Measurements from ENCODE around the gene SORCS1. TPM values are rescaled to one million over a fixed set of nuclear protein-coding genes. Genes with fewer than 3 reads are reported as not detected.

The SORCS1 gene
- total RNA-seq, 1 experiment from 2014 or later: not detected

GRCh38 chr10:106992055-106992454, 172.5 kb downstream of the SORCS1 start:
- DNase-seq (ENCODE audit: low read depth): no peak

GRCh38 chr10:106991091-106991490, 173.4 kb downstream of the SORCS1 start:
- no peak for DNase-seq (ENCODE audit: low read depth)

GRCh38 chr10:106987362-106987761, 177.1 kb downstream of the SORCS1 start:
- DNase-seq (ENCODE audit: low read depth): no peak

GRCh38 chr10:106982268-106982667, 182.2 kb downstream of the SORCS1 start:
- DNase-seq (ENCODE audit: low read depth): no peak

- no peak for DNase-seq (ENCODE audit: low read depth)
These were observed 182.9 kb downstream of the SORCS1 start for GRCh38 chr10:106981452-106982075.

- no peak for DNase-seq (ENCODE audit: low read depth)
These were observed 183.7 kb downstream of the SORCS1 start for GRCh38 chr10:106980495-106981451.

- no peak for DNase-seq (ENCODE audit: low read depth)
These were observed 185.8 kb downstream of the SORCS1 start for GRCh38 chr10:106978756-106979155.

GRCh38 chr10:106973716-106974115, 190.8 kb downstream of the SORCS1 start:
- DNase-seq (ENCODE audit: low read depth): no peak

GRCh38 chr10:106973288-106973687, 191.2 kb downstream of the SORCS1 start:
- DNase-seq (ENCODE audit: low read depth): no peak

- DNase-seq (ENCODE audit: low read depth): no peak
These were observed 192.1 kb downstream of the SORCS1 start for GRCh38 chr10:106972381-106972780.

GRCh38 chr10:106971411-106971831, 193.1 kb downstream of the SORCS1 start:
- DNase-seq (ENCODE audit: low read depth): no peak

GRCh38 chr10:106967452-106967851, 197.1 kb downstream of the SORCS1 start:
- no peak for DNase-seq (ENCODE audit: low read depth)

GRCh38 chr10:106960812-106961211, 203.7 kb downstream of the SORCS1 start:
- DNase-seq (ENCODE audit: low read depth): no peak

GRCh38 chr10:106959521-106959920, 205.0 kb downstream of the SORCS1 start:
- no peak for DNase-seq (ENCODE audit: low read depth)

GRCh38 chr10:106958589-106959361, 205.7 kb downstream of the SORCS1 start:
- no peak for DNase-seq (ENCODE audit: low read depth)

GRCh38 chr10:106957823-106958588, 206.5 kb downstream of the SORCS1 start:
- no peak for DNase-seq (ENCODE audit: low read depth)

- DNase-seq (ENCODE audit: low read depth): no peak
These were observed 208.1 kb downstream of the SORCS1 start for GRCh38 chr10:106956216-106956915.

- no peak for DNase-seq (ENCODE audit: low read depth)
These were observed 209.4 kb downstream of the SORCS1 start for GRCh38 chr10:106955133-106955532.

- DNase-seq (ENCODE audit: low read depth): no peak
These were observed 212.5 kb downstream of the SORCS1 start for GRCh38 chr10:106952033-106952432.

- no peak for DNase-seq (ENCODE audit: low read depth)
These were observed 214.6 kb downstream of the SORCS1 start for GRCh38 chr10:106949680-106950478.
